Lower lobe of right lung (tissue), 2 donors: ENCODE data around the gene FAM149A. TPM values are rescaled to one million over a fixed set of nuclear protein-coding genes. Genes with fewer than 3 reads are reported as not detected.

Experiments
- ATAC-seq, 2 donors: fragments of 200-7000 bp; cut with Tn5 transposase; one replicate each; pipeline ENCODE4 v1.9.1; 2020 to 2022; ENCODE audit warnings: mild to moderate bottlenecking in 2 of 2, moderate library complexity in 2 of 2
- DNase-seq: peaks from one replicate; pipeline ENCODE4 v3.0.0-alpha.2; 2020
- H3K27ac ChIP-seq: fragments of 200-600 bp; one replicate; pipeline ENCODE4 v1.8.0; 2022
- H3K27me3 ChIP-seq: fragments of 200-600 bp; one replicate; pipeline ENCODE4 v1.8.0; 2022; ENCODE audit warnings: low read depth
- H3K36me3 ChIP-seq: fragments of 200-600 bp; one replicate; pipeline ENCODE4 v1.8.0; 2022; ENCODE audit warnings: mild to moderate bottlenecking
- H3K4me1 ChIP-seq: fragments of 200-600 bp; one replicate; pipeline ENCODE4 v1.8.0; 2022
- H3K4me3 ChIP-seq: fragments of 200-600 bp; one replicate; pipeline ENCODE4 v1.8.0; 2022; ENCODE audit warnings: mild to moderate bottlenecking
- H3K9me3 ChIP-seq: fragments of 200-600 bp; one replicate; pipeline ENCODE4 v1.8.0; 2022
- intact Hi-C: fragments of 100-400 bp; cut with DNase I; formaldehyde crosslinking; loops from one replicate; pipeline ENCODE4 v1.11.0; 2022
- total RNA-seq: library from RNA; stranded (reverse); fragmentation: NEBNext Ultra II Directional; extraction: Animal tissue kit (Norgen Biotek cat#: 25700); gene quantifications from one replicate; pipeline ENCODE4 v1.2.1, GENCODE V29; 2021
- TF ChIP-seq, protein P1 (sequence below): fragments of 200-600 bp; IDR thresholded peaks from one replicate; pipeline ENCODE4 v1.8.0; 2022; ENCODE audit warnings: antibody characterized with exemption, mild to moderate bottlenecking
- donor health status: DM: no; HTN: yes; CAD: no; lungs with severe emphysema.

Gene FAM149A
- total RNA-seq, 1 donor from 2014 or later, result 13.3 TPM

DNA sequence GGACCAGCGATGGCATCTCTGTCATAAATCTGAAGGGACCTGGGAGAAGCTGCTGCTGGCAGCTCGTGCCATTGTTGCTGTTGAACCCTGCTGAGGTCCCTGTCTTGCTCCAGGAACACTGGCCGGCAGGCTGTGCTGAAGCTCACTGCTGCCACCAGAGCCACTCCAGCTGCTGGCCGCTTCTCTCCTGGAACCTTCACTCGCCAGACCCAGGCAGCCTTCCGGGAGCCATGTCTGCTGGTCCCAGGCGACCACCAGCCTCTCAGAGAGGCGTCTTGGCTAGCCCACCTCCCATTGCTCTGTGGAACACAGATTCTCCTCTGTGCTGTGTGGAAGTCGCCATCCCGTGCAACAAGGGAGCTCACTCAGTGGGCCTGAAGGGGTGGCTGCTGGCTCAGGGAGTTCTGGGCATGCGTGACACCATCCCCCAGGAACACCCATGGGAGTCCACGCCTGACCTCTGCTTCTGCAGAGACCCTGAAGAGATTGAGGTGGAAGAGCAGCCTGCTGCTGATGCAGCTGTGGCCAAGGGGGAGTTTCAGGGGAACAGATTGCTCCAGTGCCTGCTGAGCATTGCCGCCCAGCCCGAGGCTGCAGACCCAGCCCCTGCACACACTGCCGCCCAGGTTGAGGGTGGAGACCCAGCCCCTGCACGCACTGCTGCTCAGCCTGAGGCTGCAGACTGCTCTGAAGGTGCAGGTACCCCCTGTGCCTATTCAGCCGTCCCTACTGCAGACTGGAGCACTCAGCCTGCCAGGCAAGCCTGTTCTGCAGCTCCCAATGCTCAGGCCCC, 53.7 kb downstream of the FAM149A start:
- TF ChIP-seq, protein P1, sequence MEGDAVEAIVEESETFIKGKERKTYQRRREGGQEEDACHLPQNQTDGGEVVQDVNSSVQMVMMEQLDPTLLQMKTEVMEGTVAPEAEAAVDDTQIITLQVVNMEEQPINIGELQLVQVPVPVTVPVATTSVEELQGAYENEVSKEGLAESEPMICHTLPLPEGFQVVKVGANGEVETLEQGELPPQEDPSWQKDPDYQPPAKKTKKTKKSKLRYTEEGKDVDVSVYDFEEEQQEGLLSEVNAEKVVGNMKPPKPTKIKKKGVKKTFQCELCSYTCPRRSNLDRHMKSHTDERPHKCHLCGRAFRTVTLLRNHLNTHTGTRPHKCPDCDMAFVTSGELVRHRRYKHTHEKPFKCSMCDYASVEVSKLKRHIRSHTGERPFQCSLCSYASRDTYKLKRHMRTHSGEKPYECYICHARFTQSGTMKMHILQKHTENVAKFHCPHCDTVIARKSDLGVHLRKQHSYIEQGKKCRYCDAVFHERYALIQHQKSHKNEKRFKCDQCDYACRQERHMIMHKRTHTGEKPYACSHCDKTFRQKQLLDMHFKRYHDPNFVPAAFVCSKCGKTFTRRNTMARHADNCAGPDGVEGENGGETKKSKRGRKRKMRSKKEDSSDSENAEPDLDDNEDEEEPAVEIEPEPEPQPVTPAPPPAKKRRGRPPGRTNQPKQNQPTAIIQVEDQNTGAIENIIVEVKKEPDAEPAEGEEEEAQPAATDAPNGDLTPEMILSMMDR, result no peak
- ATAC-seq (peak in 1 of 2 donors; percentile 15), DNase-seq (no peak)
- H3K27ac ChIP-seq, result no peak overlapping the region
- intact Hi-C loops, result no loop called here
- no peaks in the 10 kb centered on the region for H3K27me3 ChIP-seq
- no peak overlapping the region for H3K4me3 ChIP-seq
- no peaks in the 10 kb centered on the region for H3K4me1 ChIP-seq
- peaks cover 20% of the 10 kb centered on the region for H3K36me3 ChIP-seq
- H3K9me3 ChIP-seq, result no peaks in the 10 kb centered on the region

GRCh38 chr4:186158966-186159365, 54.5 kb downstream of the FAM149A start:
- no peak for DNase-seq
- Histone ChIP-seq H3K4me1 (no peaks in the 10 kb centered on the region), H3K4me3 (no peak overlapping the region), H3K36me3 (peaks cover 23% of the 10 kb centered on the region), H3K9me3 (no peaks in the 10 kb centered on the region), H3K27ac (no peak overlapping the region), H3K27me3 (no peaks in the 10 kb centered on the region)
- intact Hi-C loops, result no loop called here
- ATAC-seq, result no peak
- TF ChIP-seq, protein P1, result no peak

DNA sequence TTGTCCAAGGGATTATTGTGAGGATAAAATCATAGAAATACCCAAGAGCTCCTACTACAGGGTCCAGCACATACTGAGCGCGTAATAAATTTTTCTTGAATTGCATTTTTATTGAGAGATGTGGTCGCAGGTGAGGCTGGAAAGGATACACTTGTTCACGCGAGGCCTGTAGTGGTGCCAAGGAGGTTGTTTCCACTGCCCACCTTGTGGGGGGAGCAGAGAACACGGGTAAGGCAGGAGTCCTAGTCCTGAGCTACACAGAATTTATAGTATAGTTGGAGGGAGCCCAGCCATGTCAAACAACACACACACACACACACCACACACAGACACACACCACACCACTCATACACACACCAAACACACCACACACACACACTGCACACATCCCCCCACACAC, 55.1 kb downstream of the FAM149A start:
- Histone ChIP-seq H3K27me3 (no peaks in the 10 kb centered on the region), H3K4me1 (no peaks in the 10 kb centered on the region), H3K9me3 (no peaks in the 10 kb centered on the region), H3K4me3 (no peak overlapping the region), H3K36me3 (peaks cover 23% of the 10 kb centered on the region), H3K27ac (no peak overlapping the region)
- no peak for DNase-seq
- ATAC-seq, result peak in 1 of 2 donors; percentile 6
- TF ChIP-seq, protein P1, result no peak
- intact Hi-C loops, result no loop called here

DNA sequence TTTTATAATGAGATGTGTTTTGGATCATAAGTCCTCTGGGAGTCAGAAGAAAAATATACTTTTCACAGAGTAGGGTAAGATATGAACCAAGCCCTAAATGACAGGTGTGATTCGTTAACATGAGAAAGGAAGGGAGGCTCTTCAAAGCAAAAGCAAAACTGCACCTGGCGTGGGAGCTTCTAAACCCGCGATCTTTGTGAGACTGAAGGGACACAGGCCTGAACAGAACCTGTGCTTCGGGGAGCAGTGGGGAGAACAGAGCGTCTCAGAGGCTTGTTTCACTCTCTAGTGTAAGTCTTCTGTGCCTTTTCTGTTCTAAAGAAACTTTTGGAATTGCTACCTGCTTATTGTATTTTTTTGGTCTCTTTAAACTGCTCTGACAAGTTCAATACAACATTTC, 56.6 kb downstream of the FAM149A start:
- Histone ChIP-seq H3K4me1 (no peaks in the 10 kb centered on the region), H3K4me3 (no peak overlapping the region), H3K36me3 (peaks cover 28% of the 10 kb centered on the region), H3K27me3 (no peaks in the 10 kb centered on the region), H3K9me3 (no peaks in the 10 kb centered on the region), H3K27ac (no peak overlapping the region)
- TF ChIP-seq, protein P1, result no peak
- DNase-seq (no peak), ATAC-seq (no peak)
- intact Hi-C loops, result no loop called here

- TF ChIP-seq, protein P1, result no peak
- ATAC-seq (no peak), DNase-seq (no peak)
- Histone ChIP-seq H3K9me3 (no peaks in the 10 kb centered on the region), H3K4me3 (no peak overlapping the region), H3K36me3 (peaks cover 12% of the 10 kb centered on the region), H3K27me3 (no peaks in the 10 kb centered on the region), H3K27ac (no peak overlapping the region), H3K4me1 (no peaks in the 10 kb centered on the region)
- intact Hi-C loops, result no loop called here
These were observed 62.5 kb downstream of the FAM149A start for GRCh38 chr4:186166852-186167512.
